HCT116 (cell line): ENCODE results near the gene VARS1.

Experiments used
- ATF3 ChIP-seq: IDR thresholded peaks from 2 replicates; pipeline ENCODE4 v1.6.1; 2012
- CEBPB ChIP-seq: IDR thresholded peaks from 2 replicates; pipeline ENCODE4 v1.6.1; 2012; ENCODE audit warnings: low read depth
- CTCF ChIP-seq, 3 experiments: fragments of 200-600 bp in 1 of 3; sonication (generic) in 1 of 3; IDR thresholded peaks in 2 of 3; conservative IDR thresholded peaks in 1 of 3; 2 replicates each; pipeline ENCODE4 v1.5.1; 2012 to 2017; ENCODE audit warnings: low read depth in 2 of 3, low read length in 2 of 3, antibody characterized with exemption in 1 of 3, borderline replicate concordance in 1 of 3, control low read depth in 1 of 3, mild to moderate bottlenecking in 1 of 3, mixed read lengths in 1 of 3, mixed run types in 1 of 3, moderate library complexity in 1 of 3; ENCODE audit not compliant: insufficient read depth in 1 of 3
- EZH2phosphoT487 ChIP-seq: fragments of 200-600 bp; IDR thresholded peaks from 2 replicates; pipeline ENCODE4 v1.6.1; 2018; ENCODE audit warnings: antibody characterized with exemption, borderline replicate concordance
- MAX ChIP-seq: IDR thresholded peaks from 2 replicates; pipeline ENCODE4 v1.6.1; 2012
- POLR2A ChIP-seq: IDR thresholded peaks from 2 replicates; pipeline ENCODE4 v1.7.0; 2011; ENCODE audit warnings: borderline replicate concordance; ENCODE audit not compliant: insufficient read depth, insufficient read length; ENCODE audit errors: extremely low read depth
- POLR2AphosphoS5 ChIP-seq: IDR thresholded peaks from 2 replicates; pipeline ENCODE4 v1.6.1; 2011; ENCODE audit warnings: mild to moderate bottlenecking, low read depth, low read length, moderate library complexity
- RAD21 ChIP-seq: IDR thresholded peaks from 2 replicates; pipeline ENCODE4 v1.6.1; 2012; ENCODE audit warnings: low read depth, mild to moderate bottlenecking
- REST ChIP-seq: IDR thresholded peaks from 2 replicates; pipeline ENCODE4 v1.6.1; 2012; ENCODE audit warnings: low read depth
- SIN3A ChIP-seq: IDR thresholded peaks from 2 replicates; pipeline ENCODE4 v1.6.1; 2012; ENCODE audit warnings: low read depth
- SP1 ChIP-seq: IDR thresholded peaks from 2 replicates; pipeline ENCODE4 v1.6.1; 2012; ENCODE audit warnings: low read depth
- SRF ChIP-seq: IDR thresholded peaks from 2 replicates; pipeline ENCODE4 v1.6.1; 2012; ENCODE audit warnings: low read depth
- TCF7L2 ChIP-seq: IDR thresholded peaks from 2 replicates; pipeline ENCODE4 v1.7.0; 2011; ENCODE audit warnings: borderline replicate concordance, inconsistent platforms; ENCODE audit not compliant: insufficient read depth, insufficient read length; ENCODE audit errors: extremely low read depth
- ZNF274 ChIP-seq: fragments of 200-500 bp; sonication (Bioruptor generic); IDR thresholded peaks from 2 replicates; pipeline ENCODE4 v1.6.1; 2014; ENCODE audit warnings: mild to moderate bottlenecking, low read depth, low read length, inconsistent platforms

- TF ChIP-seq SRF (no peak), POLR2AphosphoS5 (no peak), CTCF (IDR thresholded peaks at IDR 0.05 in 2 of 3, conservative IDR thresholded peaks at IDR 0.05 in 1 of 3; ENCODE audit: borderline replicate concordance in 1 of 3, insufficient read depth in 1 of 3, low read depth in 2 of 3, low read length in 2 of 3) (no peak), ATF3 (no peak), SP1 (no peak), SIN3A (no peak), ZNF274 (no peak), REST (no peak), RAD21 (no peak), EZH2phosphoT487 (no peak), POLR2A (no peak), MAX (no peak), TCF7L2 (no peak), CEBPB (no peak)
These were observed 26.7 kb upstream of the VARS1 start for GRCh38 chr6:31822036-31822821.
